H1 (cell line): ENCODE results near the gene BRD7. TPM values are rescaled to one million over a fixed set of nuclear protein-coding genes. Genes with fewer than 3 reads are reported as not detected.

Source experiments
- BRCA1 ChIP-seq: IDR thresholded peaks from 2 replicates; pipeline ENCODE4 v1.6.1; 2012; ENCODE audit warnings: low read depth, low read length, improper control_type of control experiment
- CHD7 ChIP-seq: fragments of 300-600 bp; sonication (generic); IDR thresholded peaks from 2 replicates; pipeline ENCODE4 v1.7.1; 2012; ENCODE audit warnings: low read length, moderate library complexity, mild to moderate bottlenecking, inconsistent platforms; ENCODE audit not compliant: insufficient replicate concordance
- CTBP2 ChIP-seq: IDR thresholded peaks from 2 replicates; pipeline ENCODE4 v1.7.0; 2011; ENCODE audit warnings: borderline replicate concordance, mild to moderate bottlenecking, moderate library complexity, mixed read lengths, low read length; ENCODE audit not compliant: insufficient read depth, insufficient read length
- KDM1A ChIP-seq: fragments of 200-600, 300-600 bp; sonication (generic); IDR thresholded peaks from 2 replicates; pipeline ENCODE4 v1.7.1; 2016; ENCODE audit warnings: mild to moderate bottlenecking, low read length, borderline replicate concordance
- NRF1 ChIP-seq: IDR thresholded peaks from 2 replicates; pipeline ENCODE4 v1.6.1; 2011; ENCODE audit warnings: mild to moderate bottlenecking, low read depth, low read length, improper control_type of control experiment
- SIX5 ChIP-seq: IDR thresholded peaks from 2 replicates; pipeline ENCODE4 v1.6.1; 2011; ENCODE audit warnings: mild to moderate bottlenecking, low read depth, low read length
- SP1 ChIP-seq: IDR thresholded peaks from 2 replicates; pipeline ENCODE4 v1.6.1; 2011; ENCODE audit warnings: low read depth, low read length
- SUZ12 ChIP-seq: fragments of 200-600 bp; sonication (generic); IDR thresholded peaks from 2 replicates; pipeline ENCODE4 v1.6.1; 2012; ENCODE audit warnings: mild to moderate bottlenecking, inconsistent platforms, low read length, moderate library complexity, mixed read lengths
- TAF1 ChIP-seq: IDR thresholded peaks from 2 replicates; pipeline ENCODE4 v1.6.1; 2011; ENCODE audit warnings: mild to moderate bottlenecking, low read depth, low read length
- YY1 ChIP-seq: IDR thresholded peaks from 2 replicates; pipeline ENCODE4 v1.6.1; 2011; ENCODE audit warnings: low read depth, mild to moderate bottlenecking, low read length
- polyA plus RNA-seq, 7 experiments: library from polyadenylated mRNA; depleted of rRNA in 3 of 7; stranded (reverse) in 5 of 7; unstranded in 2 of 7; fragments of >200 nt in 5 of 7; fragments of 200-250 nt in 2 of 7; gene quantifications; 1 replicate in 5 of 7; 2 replicates in 1 of 7; 4 replicates in 1 of 7; pipeline versions ENCODE4 v1.2.1 to v1.2.3, GENCODE V29; 2011 to 2013; ENCODE audit warnings: missing spikeins in 2 of 7, mixed read lengths in 2 of 7
- total RNA-seq: library from RNA; stranded (reverse); fragmentation: NEBNext Ultra II Directional; extraction: Animal tissue kit (Norgen Biotek cat#: 25700); gene quantifications from 2 replicates; pipeline ENCODE4 v1.2.1, GENCODE V29; 2021

The BRD7 gene
- total and polyA plus RNA-seq, 2 of the 8 experiments (the other 6 are each of a cell fraction or from before 2014, with no cell fraction given): 42.5 to 120 TPM

DNA sequence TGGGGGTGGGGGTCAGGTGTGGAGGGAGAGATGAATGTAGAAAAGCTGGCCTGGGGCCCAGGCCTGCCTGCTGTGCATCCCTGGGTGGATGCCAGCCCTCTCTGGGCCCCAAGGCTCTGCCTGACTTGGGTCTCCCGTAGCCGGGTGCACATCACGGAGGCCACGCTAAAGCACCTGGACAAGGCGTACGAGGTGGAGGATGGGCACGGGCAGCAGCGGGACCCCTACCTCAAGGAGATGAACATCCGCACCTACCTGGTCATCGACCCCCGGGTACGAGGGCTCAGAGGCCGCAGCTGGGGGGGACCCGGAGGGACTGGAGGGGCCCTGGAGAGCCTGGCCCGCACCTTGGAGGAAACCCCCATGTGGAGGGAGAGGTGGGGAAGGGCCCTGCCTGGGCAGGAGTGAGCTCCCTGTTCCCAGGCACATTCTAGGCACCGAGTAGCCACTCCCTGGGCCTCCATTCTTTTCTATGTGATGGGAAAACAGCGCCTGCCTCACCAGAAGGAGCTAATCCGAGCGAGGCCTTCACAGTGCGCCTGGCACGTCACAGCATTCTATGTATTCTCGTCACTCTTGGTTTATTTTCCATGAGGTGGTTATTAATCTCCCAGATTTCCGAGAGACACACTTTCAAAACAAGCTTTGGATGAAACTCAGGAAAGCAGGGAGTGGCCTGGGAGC is 67.7 kb downstream of the BRD7 start (continued):
- no peak for TF ChIP-seq CHD7
- no peak for TF ChIP-seq NRF1
- no peak for TF ChIP-seq YY1
- TF ChIP-seq KDM1A: no peak
- TF ChIP-seq BRCA1: no peak
- TF ChIP-seq SP1: no peak
- TF ChIP-seq TAF1: no peak
- no peak for TF ChIP-seq CTBP2
- TF ChIP-seq SUZ12: no peak
- no peak for TF ChIP-seq SIX5
